PC-9 (cell line): ENCODE measurements around the gene NLN. TPM values are rescaled to one million over a fixed set of nuclear protein-coding genes. Genes with fewer than 3 reads are reported as not detected.
"Not testable (repeated sequence)": the region's sequence is repeated elsewhere in the genome, so short reads cannot be mapped to it uniquely, and the experiment has no call there.

Experiments
- BruUV-seq: library from RNA; stranded (reverse); fragments of 400-500 nt; replicated peaks from 2 replicates; lab custom pipeline; 2021; lab: Mats Ljungman, UMichigan
- CTCF ChIA-PET: fragments of 300-600 bp; sonication (Branson Sonifier 250); formaldehyde crosslinking; loops from one replicate; lab custom pipeline; 2022; ENCODE audit warnings: antibody characterized with exemption; lab: Charles Lee
- POLR2A ChIA-PET: fragments of 300-600 bp; sonication (Branson Sonifier 250); formaldehyde crosslinking; loops from one replicate; lab custom pipeline; 2022; ENCODE audit warnings: antibody characterized with exemption; ENCODE audit not compliant: unreplicated experiment; lab: Charles Lee
- DNase-seq, 2 experiments: peaks; one replicate each; pipeline versions ENCODE4 v3.0.0 to v3.0.0-alpha.2; 2015 to 2022; ENCODE audit warnings: mixed read lengths in 1 of 2
- H2AFZ ChIP-seq: fragments of 200-600 bp; sonication (generic); 2 replicates; pipeline ENCODE4 v1.8.1; 2017; ENCODE audit warnings: antibody characterized with exemption
- H3F3A ChIP-seq: fragments of 200-600 bp; sonication (generic); 2 replicates; pipeline ENCODE4 v1.8.1; 2017; ENCODE audit warnings: antibody characterized with exemption, mild to moderate bottlenecking, low read depth; ENCODE audit not compliant: insufficient read depth
- H3K27ac ChIP-seq: fragments of 200-600 bp; sonication (generic); 2 replicates; pipeline ENCODE4 v1.6.1; 2016; ENCODE audit warnings: mixed run types
- H3K27me3 ChIP-seq: fragments of 200-600 bp; sonication (generic); 2 replicates; pipeline ENCODE4 v1.6.1; 2016; ENCODE audit warnings: low read depth, mixed run types; ENCODE audit not compliant: insufficient read depth
- H3K36me3 ChIP-seq: fragments of 200-600 bp; sonication (generic); 2 replicates; pipeline ENCODE4 v1.6.1; 2016; ENCODE audit warnings: low read depth, mixed run types
- H3K4me1 ChIP-seq: fragments of 200-600 bp; sonication (generic); replicated peaks from 2 replicates; pipeline ENCODE4 v1.6.1; 2016; ENCODE audit warnings: mixed run types; ENCODE audit not compliant: insufficient read depth
- H3K4me2 ChIP-seq: fragments of 200-600 bp; sonication (generic); 2 replicates; pipeline ENCODE4 v1.6.1; 2017; ENCODE audit warnings: mixed run types
- H3K4me3 ChIP-seq: fragments of 200-600 bp; sonication (generic); 2 replicates; pipeline ENCODE4 v1.6.1; 2016; ENCODE audit warnings: mixed run types
- H3K79me2 ChIP-seq: fragments of 200-600 bp; sonication (generic); 2 replicates; pipeline ENCODE4 v1.6.1; 2017; ENCODE audit warnings: low read depth, mixed run types
- H3K9me2 ChIP-seq: fragments of 200-600 bp; sonication (generic); 2 replicates; pipeline ENCODE4 v1.8.1; 2017; ENCODE audit warnings: mild to moderate bottlenecking; ENCODE audit not compliant: insufficient read depth
- H3K9me3 ChIP-seq: fragments of 200-600 bp; sonication (generic); 2 replicates; pipeline ENCODE4 v1.8.1; 2016; ENCODE audit warnings: low read depth; ENCODE audit not compliant: insufficient read depth
- H4K20me1 ChIP-seq: fragments of 200-600 bp; sonication (generic); 2 replicates; pipeline ENCODE4 v1.8.1; 2017; ENCODE audit not compliant: insufficient read depth
- CTCF ChIP-seq: fragments of 200-600 bp; sonication (generic); conservative IDR thresholded peaks from 2 replicates; pipeline ENCODE4 v1.6.1; 2017; ENCODE audit warnings: mixed run types, antibody characterized with exemption, mild to moderate bottlenecking, moderate library complexity
- EZH2 ChIP-seq: fragments of 200-600 bp; sonication (generic); IDR thresholded peaks from 2 replicates; pipeline ENCODE4 v1.8.0; 2017; ENCODE audit warnings: antibody characterized with exemption, low read depth
- intact Hi-C: fragments of 100-400 bp; cut with micrococcal nuclease; formaldehyde crosslinking; loops from one replicate; pipeline ENCODE4 v1.10.0; 2022; ENCODE audit not compliant: unreplicated experiment
- total RNA-seq: library from RNA; stranded (reverse); gene quantifications from 2 replicates; pipeline ENCODE4 v1.2.3, GENCODE V29; 2021

NLN gene
- total RNA-seq, 1 experiment from 2014 or later: 56.7 TPM

DNA sequence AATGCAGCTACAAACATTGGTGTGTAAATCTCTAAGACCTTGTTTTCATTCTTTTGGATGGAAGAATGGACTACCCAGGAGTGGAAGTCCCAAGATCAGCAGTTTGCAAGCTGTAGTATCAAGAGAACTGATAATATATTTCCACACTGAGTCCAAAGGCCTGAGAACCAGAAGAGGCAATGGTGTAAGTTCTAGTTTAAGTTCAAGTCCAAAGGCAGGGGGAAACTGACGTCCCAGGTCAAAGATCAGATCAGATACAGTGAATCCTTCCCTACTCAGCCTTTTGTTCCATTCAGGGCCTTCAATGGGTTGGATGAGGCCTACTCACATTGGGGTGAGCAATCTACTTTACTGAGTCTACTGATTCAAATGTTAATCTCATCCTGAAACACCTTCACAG is 124.1 kb downstream of the NLN start:
- BruUV-seq: no TSS peak
- TF ChIP-seq EZH2 (no peak), CTCF (no peak)
- Histone ChIP-seq H3K27me3 (no peaks in the 10 kb centered on the region), H3K27ac (no peak overlapping the region), H3K36me3 (no peaks in the 10 kb centered on the region), H4K20me1 (no peaks in the 10 kb centered on the region), H3K4me3 (no peak overlapping the region), H3K4me2 (no peak overlapping the region), H3K9me2 (no peaks in the 10 kb centered on the region), H3K9me3 (no peaks in the 10 kb centered on the region; the same call in none of the 2 replicates), H3K79me2 (no peaks in the 10 kb centered on the region), H3F3A (no peaks in the 10 kb centered on the region), H3K4me1 (no peaks in the 10 kb centered on the region), H2AFZ (no peak overlapping the region)
- ChIA-PET CTCF (no interaction called here), POLR2A (no interaction called here)
- no peak for DNase-seq
- intact Hi-C loops: no loop called here

DNA sequence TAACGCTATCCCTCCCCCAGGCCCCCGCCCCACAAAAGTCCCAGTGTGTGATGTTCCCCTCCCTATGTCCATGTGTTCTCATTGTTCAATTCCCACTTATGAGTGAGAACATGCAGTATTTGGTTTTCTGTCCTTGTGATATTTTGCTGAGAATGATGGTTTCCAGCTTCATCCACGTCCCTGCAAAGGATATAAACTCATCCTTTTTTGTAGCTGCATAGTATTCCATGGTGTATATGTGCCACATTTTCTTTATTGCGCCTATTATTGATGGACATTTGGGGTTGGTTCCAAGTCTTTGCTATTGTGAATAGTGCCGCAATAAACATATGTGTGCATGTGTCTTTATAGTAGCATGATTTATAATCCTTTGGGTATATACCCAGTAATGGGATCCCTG is 125.0 kb downstream of the NLN start:
- H3K27me3 ChIP-seq, intact Hi-C loops, BruUV-seq: not testable (repeated sequence)

GRCh38 chr5:65849918-65850317 is 127.9 kb downstream of the NLN start:
- H3K27me3 ChIP-seq, H3K9me3 ChIP-seq, H2AFZ ChIP-seq, H3K4me1 ChIP-seq, H3K4me3 ChIP-seq, H3K9me2 ChIP-seq, H4K20me1 ChIP-seq, POLR2A ChIA-PET, H3K79me2 ChIP-seq, H3K4me2 ChIP-seq, H3K27ac ChIP-seq, intact Hi-C loops, DNase-seq, H3K36me3 ChIP-seq, BruUV-seq, H3F3A ChIP-seq, CTCF ChIA-PET: not testable (repeated sequence)

More for the DNA sequence above, 125.0 kb downstream of the NLN start:
- CTCF ChIA-PET, H4K20me1 ChIP-seq, DNase-seq, H3K4me1 ChIP-seq, H3F3A ChIP-seq, H3K4me3 ChIP-seq, POLR2A ChIA-PET, H3K79me2 ChIP-seq, H3K27ac ChIP-seq, H3K9me2 ChIP-seq, H3K4me2 ChIP-seq, H3K9me3 ChIP-seq, H3K36me3 ChIP-seq, H2AFZ ChIP-seq: not testable (repeated sequence)

DNA sequence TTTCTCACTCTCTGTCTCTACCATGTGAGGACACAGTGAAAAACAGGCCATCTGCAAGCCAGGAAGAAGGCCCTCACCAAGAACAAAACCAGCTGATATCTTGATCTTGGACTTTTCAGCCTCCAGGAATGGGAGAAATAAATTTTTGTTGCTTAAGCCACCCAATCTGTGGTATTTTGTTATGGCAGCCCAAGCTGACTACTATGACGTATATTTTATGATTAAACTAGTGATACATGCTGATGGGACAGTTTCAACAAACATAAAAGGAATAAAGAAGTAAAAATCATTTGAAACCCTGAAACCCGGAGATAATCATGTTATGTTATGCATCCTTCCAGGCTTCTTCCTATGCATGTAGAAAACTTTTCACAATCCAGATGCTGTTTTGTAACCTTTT is 132.9 kb downstream of the NLN start:
- no peaks in the 10 kb centered on the region for H3K4me1 ChIP-seq
- no peak for TF ChIP-seq EZH2
- no peak for TF ChIP-seq CTCF
- DNase-seq: no peak
- H2AFZ ChIP-seq: no peak overlapping the region
- no peaks in the 10 kb centered on the region for H3K36me3 ChIP-seq
- ChIA-PET POLR2A (no interaction called here), CTCF (interaction anchor here (0.7 kb wide), 1 partner anchor 107 kb away, joined by 8 read pairs; no protein-coding TSS in a partner anchor)
- no peaks in the 10 kb centered on the region for H4K20me1 ChIP-seq
- no peaks in the 10 kb centered on the region for H3K27me3 ChIP-seq
- intact Hi-C loops: no loop called here
- BruUV-seq: no TSS peak
- H3K9me2 ChIP-seq: no peaks in the 10 kb centered on the region
- H3K4me3 ChIP-seq: no peak overlapping the region
- H3K27ac ChIP-seq: no peak overlapping the region
- H3K4me2 ChIP-seq: no peak overlapping the region
- no peaks in the 10 kb centered on the region for H3F3A ChIP-seq
- no peaks in the 10 kb centered on the region for H3K79me2 ChIP-seq
- no peaks in the 10 kb centered on the region; the same call in none of the 2 replicates for H3K9me3 ChIP-seq
